GM19035 (cell line): Measurements from ENCODE around the gene PAM.

Experiments used
- ATAC-seq: cut with Tn5 transposase; IDR thresholded peaks from one replicate; pipeline ENCODE4 v1.9.1; 2021; ENCODE audit not compliant: unreplicated experiment

The PAM gene

DNA sequence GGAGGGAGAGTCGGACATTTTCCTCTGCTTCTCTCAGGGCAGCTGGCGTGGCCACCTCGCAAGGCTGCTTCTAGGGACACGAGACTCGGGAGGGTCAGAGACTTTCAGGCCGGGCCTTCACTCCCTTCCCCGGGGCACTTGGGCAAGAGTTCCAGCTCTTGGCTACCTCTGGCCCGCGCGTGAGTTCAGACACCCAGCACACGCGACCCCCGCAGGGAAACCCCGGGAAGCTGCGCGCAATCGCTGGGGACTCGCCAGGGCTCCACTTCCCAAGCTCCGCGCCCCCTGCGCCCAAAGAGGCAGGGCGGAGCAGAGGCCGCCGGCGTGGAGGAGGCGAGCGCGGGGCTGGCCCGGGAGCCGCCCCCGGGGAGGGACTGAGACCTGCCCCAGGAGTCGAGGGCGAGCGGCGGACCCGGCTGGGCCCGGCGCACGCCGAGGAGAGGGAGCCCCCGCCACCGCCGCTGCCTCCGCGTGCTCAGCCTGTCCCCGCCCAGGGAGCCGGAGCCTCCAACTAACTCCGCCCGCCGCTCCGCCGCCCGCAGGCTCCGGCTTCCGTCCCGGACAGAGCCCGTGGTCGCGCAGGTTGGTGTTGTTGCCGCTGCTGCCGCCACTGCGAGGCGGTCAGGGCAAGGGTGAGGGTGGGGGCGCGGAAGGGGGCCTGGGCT is at the start of gene PAM:
TSS of gene PAM (plus strand) at position 539 of the 665 bp plus-strand sequence. CDS start 110,891 bp downstream, outside the sequence.
- ATAC-seq: peak; percentile 84

DNA sequence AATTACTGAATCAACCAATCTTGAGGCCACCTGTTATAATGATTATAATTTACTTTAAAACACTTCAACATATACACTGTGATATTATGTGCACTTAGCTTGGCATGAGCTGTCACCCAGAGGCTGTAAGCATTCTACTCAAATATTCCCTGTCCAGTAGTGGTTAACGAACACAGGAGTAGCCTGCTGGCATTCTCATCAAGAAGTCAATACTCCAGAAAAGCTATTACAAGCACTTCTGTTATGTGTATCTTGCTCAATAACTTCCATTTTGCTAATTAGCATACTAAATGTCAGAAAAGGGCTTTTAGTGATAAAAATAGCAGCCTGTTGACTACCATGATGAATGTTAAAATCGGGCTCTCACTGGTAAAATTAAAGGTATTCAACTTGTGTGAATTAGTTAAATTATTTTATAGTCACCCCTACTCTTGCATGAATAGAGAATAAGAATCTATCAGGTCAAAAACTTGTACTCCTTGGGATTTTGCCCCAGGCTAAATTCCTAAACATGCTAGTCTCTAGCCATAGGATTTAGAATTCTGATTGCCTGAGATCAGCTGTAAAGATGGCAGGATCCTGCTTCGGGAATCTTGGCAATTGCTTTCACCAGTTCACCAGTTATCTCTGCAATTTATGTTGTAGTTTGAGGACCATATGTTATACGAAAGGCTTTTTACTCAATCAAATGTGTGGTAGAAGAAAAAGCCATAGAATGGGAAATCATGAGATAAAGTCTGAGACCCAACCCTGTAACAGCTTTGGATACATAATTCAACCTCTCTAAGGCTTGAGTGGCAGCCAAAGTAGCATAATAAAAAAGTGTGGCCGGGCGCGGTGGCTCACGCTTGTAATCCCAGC is 43.4 kb upstream of the PAM start:
- ATAC-seq: no peak

DNA sequence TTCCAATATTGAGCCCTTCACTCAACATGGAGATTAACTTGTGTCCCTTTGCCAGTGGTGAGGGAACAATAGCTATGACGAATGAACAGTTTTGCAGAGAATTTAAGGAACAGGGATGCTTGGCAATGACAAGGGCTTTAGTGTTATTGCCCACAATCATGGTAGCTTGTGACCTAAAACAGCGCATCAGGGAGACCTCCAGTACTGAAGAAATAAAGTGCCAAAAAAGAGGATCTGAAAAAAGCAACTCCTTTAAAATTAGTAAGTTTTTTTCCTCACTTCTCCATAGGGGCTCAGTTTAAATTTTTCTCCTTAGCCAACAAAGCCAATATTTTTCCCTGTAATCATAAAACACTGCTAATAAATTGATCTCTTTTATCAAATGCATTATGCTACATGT is 41.8 kb upstream of the PAM start:
- ATAC-seq: no peak

DNA sequence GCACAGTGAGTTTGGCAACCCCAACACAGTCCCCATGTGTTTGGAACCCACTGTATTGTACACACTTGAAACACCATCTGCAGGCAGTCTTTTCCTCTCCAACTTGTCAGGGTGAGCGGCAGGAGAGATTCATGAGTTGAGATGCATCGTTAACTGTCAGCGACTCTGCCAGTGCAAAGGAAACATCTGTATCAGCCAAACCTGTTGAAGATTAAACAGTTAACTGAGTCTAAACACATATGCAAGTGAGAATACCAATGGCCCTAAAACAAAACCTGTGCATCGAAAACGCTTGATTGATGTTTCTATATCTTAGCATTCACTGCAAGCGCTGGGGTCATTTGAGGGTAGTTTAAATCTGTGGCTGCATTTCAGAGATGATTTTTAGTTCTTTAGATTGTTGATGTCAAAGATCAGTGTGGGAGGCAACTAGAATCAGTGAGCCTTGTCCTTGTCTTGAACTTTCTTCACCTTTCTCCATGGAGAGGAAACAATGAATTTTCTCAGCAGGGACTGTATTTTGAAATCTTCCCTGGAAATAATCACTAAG is 41.3 kb upstream of the PAM start:
- ATAC-seq: no peak

DNA sequence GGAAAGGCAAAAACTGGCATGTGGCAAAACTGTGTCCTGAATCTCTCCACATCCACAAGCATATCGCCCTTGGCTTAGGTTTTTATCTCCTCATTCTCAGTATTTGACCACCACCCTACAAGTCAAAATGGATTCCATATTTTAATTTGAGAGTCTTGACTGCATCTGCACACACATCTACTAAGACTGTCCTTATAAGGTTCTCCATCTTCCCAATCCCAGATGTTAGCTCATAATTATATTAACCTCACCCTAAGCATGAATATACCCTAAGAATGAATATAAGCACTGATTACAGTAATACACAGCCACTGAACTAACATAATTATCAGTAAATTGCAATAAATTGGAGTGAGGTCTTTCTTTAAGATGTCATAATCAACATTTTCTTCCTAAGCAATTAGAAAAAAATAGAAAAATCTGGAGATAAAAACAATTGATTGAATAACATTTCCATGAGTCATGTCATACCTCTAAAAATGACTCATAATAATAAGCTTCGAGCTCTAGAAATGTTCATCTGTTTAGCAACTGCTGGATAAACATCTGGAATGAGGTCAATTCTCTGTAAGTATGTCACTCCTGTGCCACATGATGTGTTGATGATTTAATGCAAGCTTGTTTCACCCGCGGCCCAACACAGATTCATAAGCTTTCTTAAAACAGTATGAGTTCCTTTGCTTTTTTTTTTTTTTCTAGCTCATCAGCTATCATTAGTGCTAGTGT is 39.9 kb upstream of the PAM start:
- ATAC-seq: no peak

DNA sequence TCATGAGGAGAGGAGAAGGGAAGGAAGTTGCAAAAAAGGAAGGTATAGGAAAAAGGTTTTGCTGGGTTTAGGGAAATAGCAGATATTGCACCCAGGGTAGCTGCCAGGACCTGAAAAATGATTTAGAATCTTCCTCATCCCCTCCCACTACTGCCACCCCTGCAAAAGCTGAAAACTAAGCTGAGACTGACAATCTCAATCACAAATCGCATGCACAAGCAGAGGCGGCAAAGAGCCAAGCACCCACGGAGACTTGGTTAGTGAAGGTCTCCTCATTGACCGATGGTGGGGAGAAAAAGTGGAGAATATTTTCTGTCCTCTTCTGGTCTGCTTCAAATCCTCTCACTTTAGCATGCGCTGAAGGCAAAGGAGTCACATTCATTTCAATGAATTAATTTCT is 39.1 kb upstream of the PAM start:
- ATAC-seq: no peak

DNA sequence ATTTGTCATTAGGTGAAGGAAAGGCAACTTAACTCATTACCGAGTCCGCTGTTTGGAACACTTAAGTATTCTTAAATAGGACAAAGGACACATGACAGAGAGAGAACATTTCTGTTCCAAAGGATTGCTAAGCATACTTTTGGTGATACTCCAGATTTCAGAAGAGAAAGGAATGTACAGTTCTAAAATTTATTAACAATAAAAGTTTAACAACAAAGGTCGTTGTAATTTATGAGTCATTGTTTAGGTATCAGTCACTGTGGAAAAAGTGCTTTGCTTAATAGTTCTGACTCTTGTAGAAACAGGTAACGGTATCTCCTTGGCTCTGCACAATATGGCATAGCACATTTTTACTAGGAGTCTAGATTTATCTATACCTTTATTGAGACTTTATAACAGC is 36.3 kb upstream of the PAM start:
- no peak for ATAC-seq

DNA sequence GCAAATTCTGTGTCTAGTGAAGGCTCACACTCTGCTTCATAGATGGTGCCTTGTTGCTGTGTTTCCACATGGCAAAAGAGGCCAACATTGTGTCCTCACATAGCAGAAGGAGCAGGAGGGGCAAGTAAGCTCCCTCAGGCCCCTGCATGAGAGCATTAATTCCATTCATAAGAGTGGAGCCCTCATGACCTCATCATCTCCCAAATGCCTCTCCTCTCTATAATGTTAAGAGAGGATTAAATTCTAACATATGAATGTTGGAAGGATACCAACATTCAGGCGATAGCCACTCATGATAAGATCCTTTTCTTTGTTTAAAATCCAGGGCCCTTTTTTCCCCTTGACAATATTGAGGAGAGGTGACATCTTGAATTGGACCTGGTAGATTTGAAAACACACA is 35.2 kb upstream of the PAM start:
- ATAC-seq: no peak

DNA sequence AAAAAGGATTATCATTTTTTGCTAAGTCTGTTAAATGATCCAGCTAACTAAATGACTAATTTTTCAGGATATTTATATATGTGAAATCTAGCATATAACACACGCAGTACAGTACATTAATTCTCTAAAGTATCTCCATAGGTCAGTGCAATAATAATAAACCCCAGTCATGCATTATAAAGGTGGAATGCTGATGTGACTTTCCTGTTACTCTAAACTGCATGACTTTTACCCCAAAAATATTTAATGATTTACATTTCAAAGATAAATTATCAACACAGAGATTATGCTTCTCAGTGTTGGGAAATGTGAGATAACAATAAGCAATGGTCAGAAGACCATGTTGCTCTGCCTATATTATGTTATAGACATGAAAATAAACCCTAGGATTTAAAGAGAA is 34.1 kb upstream of the PAM start:
- ATAC-seq: no peak

DNA sequence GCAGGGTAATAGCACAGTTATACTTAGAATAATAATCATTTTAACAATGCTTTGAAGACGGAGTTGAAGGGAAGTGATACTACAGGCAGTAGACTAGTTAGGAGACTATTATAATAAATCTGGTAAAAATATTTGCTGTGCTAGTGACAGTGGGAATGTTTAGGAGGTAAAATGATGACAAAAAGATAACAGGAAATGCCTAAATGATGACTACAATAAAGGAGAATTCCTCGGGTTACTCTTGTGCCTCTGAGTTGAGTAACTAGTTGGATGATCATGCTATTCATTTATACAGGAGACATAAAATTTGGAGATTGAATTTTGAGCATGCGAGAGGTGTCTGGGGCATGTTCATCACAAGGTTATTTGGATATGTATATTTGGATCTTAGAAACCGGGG is 32.2 kb upstream of the PAM start:
- ATAC-seq: no peak

DNA sequence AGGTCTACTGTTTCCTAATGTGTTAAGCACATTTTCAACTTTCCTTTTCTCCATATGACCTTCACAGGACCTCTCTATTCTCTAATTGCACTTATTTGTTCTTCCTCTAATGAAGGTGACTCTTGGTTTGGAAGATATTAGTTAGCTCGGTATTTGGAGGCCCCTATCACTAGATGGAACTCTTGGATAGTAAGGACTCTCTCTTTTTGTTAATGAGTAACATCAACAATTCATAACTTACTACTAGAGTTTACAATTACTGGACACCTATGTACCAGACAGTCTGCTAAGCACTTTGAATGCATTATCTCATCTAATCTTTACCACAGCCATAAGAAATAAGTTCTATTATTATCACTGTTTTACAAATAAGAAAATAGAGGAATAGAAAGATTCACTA is 23.4 kb upstream of the PAM start:
- ATAC-seq: no peak

DNA sequence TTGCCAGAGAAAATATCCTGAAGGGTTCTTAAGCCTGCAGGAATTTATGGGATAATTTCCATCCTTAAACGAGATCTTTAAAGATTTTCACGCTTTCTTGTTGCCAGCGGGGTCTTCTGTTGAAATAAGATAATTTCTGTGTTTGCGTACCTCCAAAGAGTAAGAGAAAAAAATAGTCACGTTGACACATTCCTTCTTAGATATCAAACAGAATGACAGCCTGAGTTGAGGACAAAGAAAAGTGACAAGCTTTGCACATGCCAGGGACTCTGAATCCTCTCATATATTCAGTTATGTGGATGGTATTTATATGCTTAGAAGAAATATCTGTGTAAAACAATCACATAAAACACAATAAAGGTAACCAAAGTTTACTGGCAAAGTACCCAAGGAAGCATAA is 21.6 kb upstream of the PAM start:
- no peak for ATAC-seq

DNA sequence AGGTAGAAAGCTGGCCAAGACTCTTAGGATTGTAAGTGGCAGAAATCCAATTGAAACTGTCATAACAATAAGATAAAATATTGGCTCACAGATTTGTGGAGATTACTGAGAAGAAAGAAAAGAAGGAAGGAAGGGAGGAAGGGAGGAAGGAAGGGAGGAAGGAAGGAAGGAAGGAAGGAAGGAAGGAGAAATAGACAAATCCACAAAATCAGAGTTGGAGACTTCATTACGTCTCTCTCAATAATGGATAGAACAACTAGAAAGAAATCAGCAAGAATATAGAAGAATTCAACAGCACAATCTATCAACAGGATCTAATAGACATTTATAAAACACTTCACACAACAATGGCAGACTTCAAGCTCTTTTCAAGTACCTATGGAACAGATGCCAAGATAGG is 17.9 kb upstream of the PAM start:
- no peak for ATAC-seq

DNA sequence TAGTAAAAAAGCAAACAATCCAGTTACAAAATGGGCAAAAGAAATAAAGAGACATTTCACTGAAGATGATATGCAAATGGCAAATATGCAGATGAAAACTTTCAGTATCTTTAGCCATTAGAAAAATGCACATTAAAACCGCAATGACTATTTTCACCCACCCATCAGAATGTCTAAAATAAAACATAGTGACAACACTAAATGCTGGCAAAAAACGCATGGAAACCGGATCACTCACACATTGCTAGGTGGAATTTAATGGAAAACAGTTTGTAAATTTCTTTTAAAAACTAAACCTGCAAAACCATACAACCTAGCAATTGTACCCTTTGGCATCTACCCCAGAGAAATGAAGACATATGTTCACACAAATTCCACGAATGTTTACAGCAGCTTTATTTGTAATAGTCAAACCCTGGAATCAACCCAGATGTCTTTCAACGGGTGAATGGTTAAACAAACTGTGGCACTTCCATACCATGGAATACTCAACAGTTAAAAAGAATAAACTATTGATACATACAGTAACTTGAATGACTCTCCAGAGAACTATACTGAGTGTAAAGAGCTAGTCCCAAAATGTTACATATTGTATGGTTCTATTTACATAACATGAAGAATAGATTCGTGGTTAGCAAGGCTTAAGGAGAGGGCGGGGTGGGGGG is 17.2 kb upstream of the PAM start:
- ATAC-seq: no peak

DNA sequence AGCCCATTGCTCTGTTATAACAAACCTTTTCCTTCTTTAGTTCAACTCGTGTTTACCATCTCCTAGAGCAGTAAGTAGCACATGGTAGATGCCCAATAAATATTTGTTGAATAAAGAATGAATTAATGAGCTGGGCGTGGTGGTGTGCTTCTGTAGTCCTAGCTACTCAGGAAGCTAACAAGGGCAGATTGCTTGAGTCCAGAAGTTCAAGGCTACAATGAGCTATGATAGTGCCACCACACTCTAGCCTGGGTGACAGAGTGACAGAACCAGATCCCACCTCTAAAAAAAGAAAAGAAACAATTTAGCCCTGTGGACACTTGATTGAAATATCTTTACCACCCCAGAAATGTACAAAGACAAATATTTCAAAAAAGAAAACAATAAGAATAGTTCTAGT is 14.6 kb upstream of the PAM start:
- no peak for ATAC-seq

DNA sequence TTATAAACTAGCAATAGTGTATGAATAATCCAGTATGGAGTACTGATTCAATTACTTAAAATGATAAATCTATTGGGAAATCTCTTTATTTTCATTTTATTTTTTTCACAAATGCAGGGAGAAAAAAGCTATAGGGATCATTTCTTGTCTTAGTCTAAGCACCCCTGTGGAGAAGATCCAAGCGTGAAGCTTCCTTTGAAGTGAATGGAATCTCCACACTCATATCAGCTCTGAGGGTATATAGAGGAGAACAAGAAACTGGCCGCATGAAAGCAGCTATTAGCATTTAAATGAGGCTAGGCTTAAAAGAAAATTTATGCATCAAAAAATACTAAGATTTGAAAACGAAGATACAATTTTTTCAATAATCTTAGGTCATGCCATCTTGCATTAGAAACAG is 12.9 kb upstream of the PAM start:
- ATAC-seq: no peak

DNA sequence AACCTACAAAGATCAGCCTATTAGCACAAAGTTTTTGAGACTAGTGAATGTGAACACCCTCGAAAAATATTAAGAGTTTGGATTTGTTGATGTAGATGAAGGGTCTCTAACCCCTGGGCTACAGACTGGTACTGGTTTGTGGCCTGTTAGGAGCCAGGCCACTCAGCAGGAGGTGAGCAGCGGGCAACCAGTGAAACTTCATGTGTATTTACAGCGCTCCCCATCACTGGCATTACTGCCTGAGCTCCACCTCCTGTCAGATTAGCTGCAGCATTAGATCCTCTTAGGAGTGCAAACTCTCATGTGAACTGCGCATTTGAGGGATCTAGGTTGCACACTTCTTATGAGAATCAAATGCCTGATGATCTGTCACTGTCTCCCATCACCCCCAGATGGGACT is 11.2 kb upstream of the PAM start:
- no peak for ATAC-seq

DNA sequence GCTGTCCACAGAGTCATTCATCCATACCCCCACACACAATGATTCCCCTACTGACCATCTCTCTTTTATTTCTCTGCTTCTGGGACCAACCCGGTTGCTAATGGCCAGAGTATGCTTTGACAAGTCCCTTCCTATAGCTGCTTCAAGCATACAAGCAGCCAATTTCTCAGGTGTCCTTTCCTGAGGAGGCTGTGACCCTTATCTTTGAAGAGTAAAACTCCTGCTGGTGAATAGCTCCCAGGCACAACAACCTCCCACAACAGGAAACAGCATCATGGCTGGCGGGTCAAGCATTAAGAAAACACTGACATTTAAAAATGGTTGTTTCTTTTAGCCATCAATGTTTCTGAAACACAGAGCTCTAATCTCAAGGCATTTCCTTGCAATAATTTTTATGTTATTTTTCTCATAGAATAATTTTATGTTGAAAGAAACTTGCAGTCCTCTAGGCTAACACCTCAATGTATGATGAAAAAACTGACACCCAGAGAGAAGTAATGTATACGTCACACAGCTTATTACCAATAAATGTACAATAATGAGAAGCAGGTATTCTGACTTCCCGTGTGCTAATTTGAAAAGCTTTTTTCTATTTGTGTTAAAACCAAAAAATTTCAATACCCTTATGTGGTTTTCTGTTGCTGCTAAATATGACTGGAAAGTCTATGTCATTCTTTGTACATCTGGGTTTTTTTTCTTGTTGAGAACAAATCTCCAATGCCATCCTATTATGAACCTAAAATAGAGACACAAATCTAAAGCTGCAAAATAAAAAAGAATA is 7.5 kb upstream of the PAM start:
- peak; percentile 74 for ATAC-seq

DNA sequence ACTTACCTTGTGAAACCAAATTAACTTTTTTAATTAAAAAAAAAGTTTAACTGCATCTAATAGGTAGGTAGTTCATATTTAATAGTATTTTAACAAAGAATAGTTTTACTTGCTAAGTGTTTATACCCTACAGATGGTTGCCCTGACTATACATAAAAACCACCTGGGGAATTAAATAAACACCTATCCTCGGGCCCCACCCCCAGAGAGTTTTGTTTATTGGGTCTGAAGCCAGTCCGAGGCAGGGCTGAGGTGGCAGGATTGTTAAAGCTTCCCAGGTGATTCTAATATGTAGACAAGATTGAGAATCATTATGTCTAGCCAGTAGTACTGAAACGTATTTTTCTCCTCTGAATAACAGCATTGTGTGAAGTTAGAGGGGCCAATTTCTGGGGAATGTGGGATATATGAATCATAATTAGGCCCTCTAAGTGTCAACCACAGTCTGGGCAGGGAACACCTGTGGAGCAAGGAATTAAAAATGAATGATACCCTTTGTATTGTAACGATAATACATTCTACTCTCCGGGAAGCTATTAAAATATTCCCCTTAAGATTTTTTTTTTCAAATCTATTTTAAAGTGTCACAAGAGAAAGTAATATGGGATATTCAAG is 5.6 kb upstream of the PAM start:
- no peak for ATAC-seq
